ENCODE measurements around the gene TH.

GRCh38 chr11:2146051-2146450 lies 25.6 kb downstream of the TH start:
- TF ChIP-seq, protein P1, sequence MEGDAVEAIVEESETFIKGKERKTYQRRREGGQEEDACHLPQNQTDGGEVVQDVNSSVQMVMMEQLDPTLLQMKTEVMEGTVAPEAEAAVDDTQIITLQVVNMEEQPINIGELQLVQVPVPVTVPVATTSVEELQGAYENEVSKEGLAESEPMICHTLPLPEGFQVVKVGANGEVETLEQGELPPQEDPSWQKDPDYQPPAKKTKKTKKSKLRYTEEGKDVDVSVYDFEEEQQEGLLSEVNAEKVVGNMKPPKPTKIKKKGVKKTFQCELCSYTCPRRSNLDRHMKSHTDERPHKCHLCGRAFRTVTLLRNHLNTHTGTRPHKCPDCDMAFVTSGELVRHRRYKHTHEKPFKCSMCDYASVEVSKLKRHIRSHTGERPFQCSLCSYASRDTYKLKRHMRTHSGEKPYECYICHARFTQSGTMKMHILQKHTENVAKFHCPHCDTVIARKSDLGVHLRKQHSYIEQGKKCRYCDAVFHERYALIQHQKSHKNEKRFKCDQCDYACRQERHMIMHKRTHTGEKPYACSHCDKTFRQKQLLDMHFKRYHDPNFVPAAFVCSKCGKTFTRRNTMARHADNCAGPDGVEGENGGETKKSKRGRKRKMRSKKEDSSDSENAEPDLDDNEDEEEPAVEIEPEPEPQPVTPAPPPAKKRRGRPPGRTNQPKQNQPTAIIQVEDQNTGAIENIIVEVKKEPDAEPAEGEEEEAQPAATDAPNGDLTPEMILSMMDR (conservative IDR thresholded peaks at IDR 0.05; ENCODE audit: low read depth, low read length): no peak
- no peak for TF ChIP-seq ELK1 (IDR thresholded peaks at IDR 0.05; ENCODE audit: borderline replicate concordance, low read depth, low read length)
- TF ChIP-seq MAZ (IDR thresholded peaks at IDR 0.05; ENCODE audit: borderline replicate concordance, low read depth, low read length): no peak
- TF ChIP-seq RFX5 (IDR thresholded peaks at IDR 0.05; ENCODE audit: low read depth, low read length): no peak
